DLD1 (cell line): ENCODE data around the gene TEAD3.

ENCODE experiments used
- in situ Hi-C: cut with HindIII; loops from 2 replicates; pipeline ENCODE4 v1.10.0; 2017; ENCODE audit warnings: low sequenced_read_pairs

The TEAD3 gene

DNA sequence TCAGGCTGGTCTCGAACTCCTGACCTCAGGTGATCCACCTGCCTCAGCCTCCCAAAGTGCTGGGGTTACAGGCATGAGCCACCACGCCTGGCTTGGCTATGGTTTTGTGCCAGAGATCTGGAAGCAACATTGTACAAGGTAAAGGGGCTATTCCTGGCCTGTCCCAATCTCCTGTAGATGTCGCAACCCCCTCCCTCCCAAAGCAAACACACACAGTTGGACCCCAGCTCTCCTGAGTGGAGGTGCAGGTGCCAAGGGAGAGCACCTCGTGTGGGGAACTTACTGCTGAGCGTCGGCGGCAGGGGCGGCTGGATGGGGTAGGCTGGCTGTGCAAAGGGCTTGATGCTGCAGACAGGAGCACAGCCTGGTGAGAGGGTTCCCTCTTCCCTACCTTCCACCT, 19.9 kb downstream of the TEAD3 start:
- in situ Hi-C loops: no loop called here

DNA sequence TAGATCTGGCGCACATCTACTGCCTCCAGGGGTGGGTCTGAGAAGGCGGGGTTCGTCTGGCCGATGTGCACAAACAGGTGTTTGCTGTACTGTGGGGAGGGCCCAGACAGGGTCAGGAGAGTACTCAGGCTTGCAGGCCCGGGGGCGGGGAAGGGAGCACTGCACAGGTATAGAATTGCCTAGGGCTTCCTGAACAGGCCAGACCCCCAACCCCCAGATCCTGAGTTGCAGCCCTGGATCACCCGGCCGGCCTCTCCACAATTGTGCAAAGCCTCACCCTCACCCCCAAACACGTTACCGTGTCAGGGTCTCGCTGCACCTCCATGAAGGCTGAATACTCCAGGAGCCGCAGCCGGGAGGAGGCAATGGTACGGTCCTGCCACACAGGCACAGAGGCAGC, 20.9 kb downstream of the TEAD3 start:
- in situ Hi-C loops: no loop called here

DNA sequence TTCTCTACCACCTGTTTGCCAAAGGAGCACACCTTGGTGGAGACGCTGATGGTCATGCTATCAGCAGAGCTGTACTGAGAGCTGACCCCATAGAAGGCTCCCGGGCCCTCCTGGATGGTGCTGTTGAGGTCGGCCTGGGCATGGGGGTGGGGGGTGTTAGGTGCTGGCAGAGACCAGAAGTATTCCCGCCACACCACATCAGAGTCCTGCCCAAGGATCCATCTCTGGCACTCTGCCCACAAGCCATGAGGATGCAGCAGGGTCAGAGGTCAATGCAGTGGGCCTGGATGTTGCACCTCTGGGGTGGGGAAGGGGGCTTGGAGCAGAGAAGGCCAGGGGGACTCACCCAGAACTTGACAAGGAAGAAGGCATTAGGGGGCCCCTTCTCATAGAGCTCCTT, 21.3 kb downstream of the TEAD3 start:
- in situ Hi-C loops: no loop called here

- in situ Hi-C loops: no loop called here
Observed at GRCh38 chr6:35474942-35475570, 21.8 kb downstream of the TEAD3 start.

DNA sequence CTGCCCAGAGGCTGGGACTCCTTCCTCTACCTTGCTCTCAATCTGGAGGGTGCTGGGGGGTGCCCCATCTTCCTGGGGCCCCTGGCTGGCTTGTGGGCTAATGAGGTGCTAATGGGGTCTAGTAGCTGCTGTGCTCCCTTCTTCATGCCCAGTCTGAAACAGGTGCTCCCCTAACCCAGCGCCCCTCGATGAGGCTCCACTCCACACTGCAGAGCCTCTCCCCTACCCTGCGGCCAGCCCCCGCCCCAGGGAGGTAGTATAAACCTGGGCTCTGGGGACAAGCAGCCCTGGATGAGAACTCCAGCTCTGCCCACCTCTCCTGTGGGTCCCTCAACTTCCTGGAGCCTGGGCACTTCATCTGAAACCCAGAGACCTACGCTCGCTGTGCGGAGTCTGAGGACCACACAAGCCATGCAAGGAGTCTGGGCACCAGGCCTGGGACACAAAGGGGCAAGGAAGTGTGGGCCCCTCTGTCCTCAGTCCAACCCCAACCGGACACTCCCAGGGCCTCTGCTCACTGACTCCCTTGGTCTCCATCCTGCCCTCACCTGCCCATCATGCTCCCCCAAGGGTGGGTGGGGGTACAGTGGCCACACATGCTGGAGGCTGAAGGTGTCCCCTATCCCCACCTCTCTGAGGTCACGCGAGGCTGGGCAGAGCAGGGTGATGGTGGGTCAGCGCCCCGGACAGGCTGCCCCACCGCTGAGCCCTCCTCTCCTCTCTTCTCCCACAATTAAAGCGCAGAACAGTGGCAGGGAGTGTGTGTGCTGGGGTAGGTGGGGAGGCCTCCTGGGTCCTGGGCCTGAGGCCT, 22.5 kb downstream of the TEAD3 start:
- in situ Hi-C loops: no loop called here

GRCh38 chr6:35473850-35474130, 23.1 kb downstream of the TEAD3 start:
- in situ Hi-C loops: no loop called here

DNA sequence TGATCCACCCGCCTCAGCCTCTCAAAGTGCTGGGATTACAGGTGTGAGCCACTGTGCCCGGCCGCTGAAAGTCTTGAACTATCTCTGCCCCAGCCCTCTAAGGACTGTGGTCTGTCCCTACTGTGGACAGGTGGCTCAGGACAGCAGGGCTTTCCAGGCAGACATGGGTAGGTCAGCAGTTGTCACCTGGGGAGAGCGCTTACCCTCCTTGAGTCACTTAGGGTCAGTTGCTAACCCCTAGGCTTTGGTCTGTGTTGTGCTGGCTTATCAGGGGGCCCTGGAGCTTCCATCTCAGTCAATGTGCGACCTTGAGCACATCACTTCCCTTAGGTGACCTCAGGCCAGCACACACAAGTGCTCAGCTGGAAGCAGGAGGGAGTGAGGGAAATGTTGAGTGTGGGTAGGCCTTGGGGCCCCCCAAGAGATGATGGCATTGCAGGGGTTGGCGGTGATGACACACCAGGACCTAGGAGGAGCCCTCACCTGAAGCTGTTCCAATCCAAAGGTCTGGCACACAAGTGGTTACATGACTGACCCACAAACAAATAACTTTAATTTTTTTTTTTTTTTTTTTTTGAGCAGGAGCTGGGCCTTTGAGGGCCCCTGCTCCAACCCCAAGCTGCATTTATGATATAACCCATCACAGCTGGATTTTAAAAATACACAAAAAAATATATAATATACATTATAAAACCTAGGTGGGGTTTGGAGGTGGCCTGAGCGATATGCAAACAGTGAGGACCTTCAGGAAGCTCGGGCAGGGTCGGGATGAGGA, 23.6 kb downstream of the TEAD3 start:
- in situ Hi-C loops: no loop called here

- in situ Hi-C loops: no loop called here
Observed at GRCh38 chr6:35471836-35472345, 25.0 kb downstream of the TEAD3 start.

GRCh38 chr6:35470663-35471120, 26.2 kb downstream of the TEAD3 start:
- in situ Hi-C loops: no loop called here

- in situ Hi-C loops: no loop called here
Observed at GRCh38 chr6:35469751-35470662, 26.9 kb downstream of the TEAD3 start.

GRCh38 chr6:35468980-35469750, 27.7 kb downstream of the TEAD3 start:
- in situ Hi-C loops: no loop called here

DNA sequence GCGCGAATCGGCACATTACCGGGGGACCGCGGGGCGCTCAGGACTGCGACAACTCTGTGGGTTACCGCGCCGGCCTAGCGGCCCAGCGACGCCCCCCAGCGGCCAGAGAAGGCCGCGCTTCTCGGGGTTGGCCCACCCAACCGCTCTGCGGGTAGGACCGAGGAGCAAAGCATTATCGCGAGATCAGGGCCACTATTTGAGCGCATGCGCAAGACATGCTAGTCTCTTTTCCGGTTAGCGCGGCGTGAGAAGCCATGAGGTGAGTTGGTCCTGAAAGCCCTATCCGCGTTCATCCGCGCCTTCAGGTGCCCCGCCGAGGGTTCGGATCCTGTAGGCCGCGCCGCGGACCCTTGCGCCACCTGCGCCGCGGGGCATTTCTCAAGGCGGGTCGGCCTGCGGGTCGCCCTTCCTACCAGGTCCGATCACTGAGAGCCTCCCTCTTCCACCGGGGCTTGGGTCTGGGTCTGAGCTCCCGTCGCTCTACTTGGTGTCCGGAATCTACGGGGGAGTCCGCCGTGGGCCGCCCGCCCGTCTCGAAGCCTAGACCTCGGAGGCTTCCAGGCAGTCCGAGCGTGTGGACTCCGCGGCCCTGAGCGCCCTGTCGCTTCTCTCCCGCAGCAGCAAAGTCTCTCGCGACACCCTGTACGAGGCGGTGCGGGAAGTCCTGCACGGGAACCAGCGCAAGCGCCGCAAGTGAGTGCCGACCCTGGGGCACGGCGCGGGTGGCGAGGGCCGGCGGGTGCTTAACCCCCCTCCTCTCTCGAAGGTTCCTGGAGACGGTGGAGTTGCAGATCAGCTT, 28.5 kb downstream of the TEAD3 start, which contains the start of gene RPL10A:
Gene RPL10A, plus strand, starts transcription at position 221 of the 799 bp plus-strand sequence. Its CDS starts 34 bp downstream, at position 255.
- in situ Hi-C loops: no loop called here

DNA sequence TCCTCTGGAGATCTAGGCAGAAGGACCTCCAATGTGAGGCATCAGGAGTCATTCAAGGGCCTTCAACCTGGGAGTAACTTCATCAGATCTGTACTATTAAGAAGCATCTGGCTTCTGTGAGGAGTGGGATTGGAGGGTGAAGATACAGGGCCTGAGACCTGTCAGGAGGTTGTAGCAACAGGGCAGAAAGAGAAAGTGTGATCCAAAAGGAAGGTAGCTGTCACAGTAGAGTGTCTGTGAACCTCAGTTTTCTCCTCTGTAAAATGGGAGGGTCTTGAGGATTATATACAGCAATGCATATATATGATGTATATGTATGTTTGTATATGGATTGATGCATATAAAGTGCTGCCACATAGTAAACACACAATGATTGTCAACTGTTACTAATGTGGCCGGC, 31.2 kb downstream of the TEAD3 start:
- in situ Hi-C loops: no loop called here

GRCh38 chr6:35463292-35463691, 33.6 kb downstream of the TEAD3 start:
- in situ Hi-C loops: no loop called here

DNA sequence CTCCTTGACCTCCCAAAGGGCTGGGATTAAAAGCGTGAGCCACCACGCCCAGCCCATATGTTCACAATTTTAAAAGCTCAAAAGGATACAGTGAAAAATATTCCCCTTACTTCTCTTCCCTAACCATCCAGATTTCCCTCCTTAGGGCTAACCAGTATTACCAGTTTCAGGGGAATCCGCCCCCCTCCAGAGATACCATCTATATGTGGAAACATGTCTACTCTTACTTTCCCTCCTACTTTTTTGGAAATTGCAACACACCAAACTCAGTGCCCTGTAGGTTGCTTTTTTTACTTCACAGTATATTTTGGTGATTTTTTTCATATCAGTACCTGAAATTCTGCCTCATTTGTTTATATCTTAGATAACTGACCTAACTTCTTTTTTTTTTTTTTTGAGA, 35.6 kb downstream of the TEAD3 start:
- in situ Hi-C loops: no loop called here

GRCh38 chr6:35457907-35458306, 39.0 kb downstream of the TEAD3 start:
- in situ Hi-C loops: no loop called here

DNA sequence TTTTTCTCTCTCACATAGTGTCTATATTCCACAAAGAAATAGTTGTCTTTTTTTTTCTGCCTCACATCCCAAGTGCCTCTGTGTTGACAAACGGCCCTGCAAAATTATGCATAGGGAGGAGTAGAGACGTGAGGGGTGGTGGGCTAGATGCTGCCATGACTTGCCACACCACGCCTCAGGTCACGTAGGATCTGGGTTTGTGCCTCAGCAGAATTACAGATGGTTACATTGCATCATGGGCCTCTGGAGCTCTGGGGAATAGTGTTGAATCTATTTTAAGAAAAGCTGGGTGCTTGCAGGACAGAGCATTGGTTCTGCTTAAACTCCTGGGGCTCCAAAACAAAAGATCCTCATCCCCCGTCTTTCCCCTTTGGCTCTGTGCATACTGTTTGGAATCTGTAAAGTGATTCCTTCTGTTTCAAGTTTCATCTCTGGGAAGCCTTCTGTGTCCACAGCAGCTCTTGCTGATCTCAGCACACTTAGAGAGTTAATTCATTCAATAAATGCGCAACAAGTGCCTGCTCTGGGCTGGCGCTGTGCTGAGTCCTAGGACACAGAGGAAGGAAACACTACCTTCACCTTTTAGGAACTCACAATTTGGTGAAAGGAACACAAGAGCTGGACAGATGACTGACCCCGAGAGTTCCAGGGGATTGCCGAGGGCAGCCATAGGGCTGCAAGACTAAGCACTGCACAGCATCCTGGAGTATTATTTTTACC, 42.3 kb downstream of the TEAD3 start:
- in situ Hi-C loops: no loop called here

GRCh38 chr6:35453236-35453635, 43.6 kb downstream of the TEAD3 start:
- in situ Hi-C loops: no loop called here
